Midbrain (tissue), 1 donor: ENCODE measurements around the gene RALGPS1.

Experiments used
- DNase-seq: peaks from one replicate; lab custom pipeline; 2025; lab: John Stamatoyannopoulos, UW

The RALGPS1 gene

GRCh38 chr9:126955811-126956210 lies 41.2 kb downstream of the RALGPS1 start:
- no peak for DNase-seq

GRCh38 chr9:126956917-126957686 lies 42.5 kb downstream of the RALGPS1 start:
- DNase-seq = no peak

- no peak for DNase-seq
These were observed 43.1 kb downstream of the RALGPS1 start for GRCh38 chr9:126957687-126958053.

- no peak for DNase-seq
These were observed 44.8 kb downstream of the RALGPS1 start for GRCh38 chr9:126959336-126959735.

GRCh38 chr9:126959917-126960316 lies 45.3 kb downstream of the RALGPS1 start:
- no peak for DNase-seq

- no peak for DNase-seq
These were observed 47.8 kb downstream of the RALGPS1 start for GRCh38 chr9:126962336-126962735.

GRCh38 chr9:126965077-126965476 lies 50.5 kb downstream of the RALGPS1 start:
- DNase-seq = no peak

- DNase-seq = peak; percentile 70
These were observed 51.2 kb downstream of the RALGPS1 start for GRCh38 chr9:126965541-126966428.

GRCh38 chr9:126971261-126971660 lies 56.7 kb downstream of the RALGPS1 start:
- no peak for DNase-seq

- DNase-seq = no peak
These were observed 59.3 kb downstream of the RALGPS1 start for GRCh38 chr9:126973651-126974529.

GRCh38 chr9:126974594-126974993 lies 60.0 kb downstream of the RALGPS1 start:
- DNase-seq = no peak

GRCh38 chr9:126975327-126976220 lies 61.0 kb downstream of the RALGPS1 start:
- no peak for DNase-seq

GRCh38 chr9:126979461-126979860 lies 64.9 kb downstream of the RALGPS1 start:
- DNase-seq = no peak

- DNase-seq = no peak
These were observed 65.6 kb downstream of the RALGPS1 start for GRCh38 chr9:126980231-126980630.

GRCh38 chr9:126981218-126981617 lies 66.6 kb downstream of the RALGPS1 start:
- DNase-seq = no peak

- no peak for DNase-seq
These were observed 67.8 kb downstream of the RALGPS1 start for GRCh38 chr9:126982215-126983002.

- DNase-seq = no peak
These were observed 69.2 kb downstream of the RALGPS1 start for GRCh38 chr9:126983767-126984166.

GRCh38 chr9:126984969-126985368 lies 70.4 kb downstream of the RALGPS1 start:
- DNase-seq = no peak

GRCh38 chr9:126985870-126986498 lies 71.4 kb downstream of the RALGPS1 start:
- no peak for DNase-seq

- no peak for DNase-seq
These were observed 71.9 kb downstream of the RALGPS1 start for GRCh38 chr9:126986506-126986951.
